ENCODE measurements around the gene PTX3.

Gene PTX3

GRCh38 chr3:157438194-157438730 is 1.6 kb downstream of the PTX3 start:
- Histone ChIP-seq H3K9me3 (ENCODE audit: low read length) (no peaks in the 10 kb centered on the region), H3K79me2 (ENCODE audit: insufficient read depth, low read length) (no peaks in the 10 kb centered on the region), H3F3A (ENCODE audit: insufficient read depth, low read length) (no peaks in the 10 kb centered on the region), H3K9me2 (ENCODE audit: low read depth, low read length) (no peaks in the 10 kb centered on the region), H2AFZ (ENCODE audit: low read length) (no peak overlapping the region), H4K20me1 (ENCODE audit: insufficient read depth, low read length) (no peaks in the 10 kb centered on the region), H3K4me2 (ENCODE audit: low read length) (no peak overlapping the region), H3K9ac (ENCODE audit: low read length) (no peak overlapping the region), H3K27ac (ENCODE audit: low read depth, low read length, poor library complexity, severe bottlenecking) (no peak overlapping the region), H3K4me3 (ENCODE audit: low read depth, low read length, poor library complexity, severe bottlenecking) (no peak overlapping the region), H3K27me3 (ENCODE audit: insufficient read depth, low read length) (no peaks in the 10 kb centered on the region), H3K4me1 (ENCODE audit: insufficient read depth, low read length, severe bottlenecking) (no peaks in the 10 kb centered on the region), H3K36me3 (ENCODE audit: insufficient read depth, low read length) (no peaks in the 10 kb centered on the region)
- TF ChIP-seq EZH2 (IDR thresholded peaks at IDR 0.05; ENCODE audit: borderline replicate concordance, low read length), result no peak
- TF ChIP-seq CTCF (IDR thresholded peaks at IDR 0.05; ENCODE audit: low read length), result no peak

DNA sequence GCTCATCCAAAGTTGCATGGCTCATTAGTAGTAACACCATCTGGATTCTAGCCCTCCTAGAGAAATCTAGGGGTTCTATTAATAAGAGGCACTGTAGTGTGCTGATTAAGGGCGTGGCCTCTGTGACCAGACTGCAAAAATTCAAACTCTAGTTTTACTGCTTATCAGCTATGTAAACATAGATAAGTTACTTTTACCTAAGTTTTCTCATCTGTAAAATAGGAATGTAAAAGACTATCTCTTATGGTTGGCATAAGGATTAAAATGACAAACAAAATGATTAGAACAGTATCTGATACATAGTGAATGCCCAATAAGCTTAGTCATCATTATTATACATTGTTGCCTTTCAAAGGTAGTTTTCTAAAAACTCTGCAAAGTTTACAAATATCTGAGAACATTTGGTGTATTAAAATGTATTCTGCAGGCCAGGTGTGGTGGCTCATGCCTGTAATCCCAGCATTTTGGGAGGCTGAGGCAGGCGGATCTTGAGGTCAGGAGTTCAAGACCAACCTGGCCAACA is 4.5 kb downstream of the PTX3 start:
- Histone ChIP-seq H3K9me3 (ENCODE audit: low read length) (no peaks in the 10 kb centered on the region), H4K20me1 (ENCODE audit: insufficient read depth, low read length) (no peaks in the 10 kb centered on the region), H3K79me2 (ENCODE audit: insufficient read depth, low read length) (no peaks in the 10 kb centered on the region), H3K4me1 (ENCODE audit: insufficient read depth, low read length, severe bottlenecking) (no peaks in the 10 kb centered on the region), H3K27ac (ENCODE audit: low read depth, low read length, poor library complexity, severe bottlenecking) (no peak overlapping the region), H2AFZ (ENCODE audit: low read length) (no peak overlapping the region), H3F3A (ENCODE audit: insufficient read depth, low read length) (no peaks in the 10 kb centered on the region), H3K4me3 (ENCODE audit: low read depth, low read length, poor library complexity, severe bottlenecking) (no peak overlapping the region), H3K27me3 (ENCODE audit: insufficient read depth, low read length) (no peaks in the 10 kb centered on the region), H3K9ac (ENCODE audit: low read length) (no peak overlapping the region), H3K9me2 (ENCODE audit: low read depth, low read length) (no peaks in the 10 kb centered on the region), H3K4me2 (ENCODE audit: low read length) (no peak overlapping the region), H3K36me3 (ENCODE audit: insufficient read depth, low read length) (no peaks in the 10 kb centered on the region)
- TF ChIP-seq EZH2 (IDR thresholded peaks at IDR 0.05; ENCODE audit: borderline replicate concordance, low read length) (no peak), CTCF (IDR thresholded peaks at IDR 0.05; ENCODE audit: low read length) (no peak)

- no peaks in the 10 kb centered on the region for H3K79me2 ChIP-seq (ENCODE audit: insufficient read depth, low read length)
- no peaks in the 10 kb centered on the region for H3F3A ChIP-seq (ENCODE audit: insufficient read depth, low read length)
- H3K27ac ChIP-seq (ENCODE audit: low read depth, low read length, poor library complexity, severe bottlenecking), result no peak overlapping the region
- TF ChIP-seq EZH2 (IDR thresholded peaks at IDR 0.05; ENCODE audit: borderline replicate concordance, low read length), result no peak
- no peak for TF ChIP-seq CTCF (IDR thresholded peaks at IDR 0.05; ENCODE audit: low read length)
- H3K36me3 ChIP-seq (ENCODE audit: insufficient read depth, low read length), result no peaks in the 10 kb centered on the region
- H3K27me3 ChIP-seq (ENCODE audit: insufficient read depth, low read length), result no peaks in the 10 kb centered on the region
- no peaks in the 10 kb centered on the region for H3K9me3 ChIP-seq (ENCODE audit: low read length)
- no peak overlapping the region for H3K9ac ChIP-seq (ENCODE audit: low read length)
- no peak overlapping the region for H3K4me2 ChIP-seq (ENCODE audit: low read length)
- H3K9me2 ChIP-seq (ENCODE audit: low read depth, low read length), result no peaks in the 10 kb centered on the region
- no peaks in the 10 kb centered on the region for H4K20me1 ChIP-seq (ENCODE audit: insufficient read depth, low read length)
- H2AFZ ChIP-seq (ENCODE audit: low read length), result no peak overlapping the region
- no peak overlapping the region for H3K4me3 ChIP-seq (ENCODE audit: low read depth, low read length, poor library complexity, severe bottlenecking)
- no peaks in the 10 kb centered on the region for H3K4me1 ChIP-seq (ENCODE audit: insufficient read depth, low read length, severe bottlenecking)
Observed at GRCh38 chr3:157442729-157443128, 6.1 kb downstream of the PTX3 start.

Measured in OCI-LY1 (cell line).